ENCODE data around the gene ASIC3. TPM values are rescaled to one million over a fixed set of nuclear protein-coding genes. Genes with fewer than 3 reads are reported as not detected.

ASIC3 gene
- total RNA-seq, 2 experiments from 2014 or later: 2.8 to 3.2 TPM

DNA sequence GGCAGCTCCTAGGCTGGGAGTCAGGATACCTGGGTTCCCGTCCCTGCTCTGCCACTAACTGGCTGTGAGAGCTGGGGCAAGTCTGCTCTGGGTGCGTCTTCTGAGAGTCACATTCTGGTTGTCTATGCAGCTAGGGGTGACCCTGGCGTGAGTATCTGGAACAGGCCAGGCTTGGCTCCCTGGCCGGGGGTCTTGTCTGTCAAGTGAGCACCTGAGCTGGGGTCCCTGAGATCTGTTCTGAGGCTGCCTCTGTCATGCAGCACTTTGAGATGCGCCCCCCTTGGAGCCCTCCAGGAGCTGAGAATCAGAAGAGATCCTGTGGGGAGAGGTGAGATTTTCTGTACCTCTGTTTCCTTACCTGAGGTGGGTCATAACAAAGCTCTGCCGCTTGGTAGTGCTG is 45.4 kb downstream of the ASIC3 start:
- H3K9me3 Mint-ChIP-seq (ENCODE audit: insufficient read depth): no peaks in the 10 kb centered on the region
- ATAC-seq (no peak), DNase-seq (no peak)
- H3K36me3 Mint-ChIP-seq (ENCODE audit: low read depth): no peaks in the 10 kb centered on the region
- H3K27me3 Mint-ChIP-seq (ENCODE audit: low read depth): peaks cover 7% of the 10 kb centered on the region
- CTCF ChIA-PET: interaction anchor here (1.0 kb wide), 1 partner anchor 17 kb away, joined by 4 read pairs; no protein-coding TSS in a partner anchor
- peaks cover 4% of the 10 kb centered on the region for H3K4me1 Mint-ChIP-seq (ENCODE audit: low read depth)
- no peak overlapping the region for H3K4me3 Mint-ChIP-seq
- POLR2A ChIA-PET: no interaction called here
- H3K27ac Mint-ChIP-seq: no peak overlapping the region

DNA sequence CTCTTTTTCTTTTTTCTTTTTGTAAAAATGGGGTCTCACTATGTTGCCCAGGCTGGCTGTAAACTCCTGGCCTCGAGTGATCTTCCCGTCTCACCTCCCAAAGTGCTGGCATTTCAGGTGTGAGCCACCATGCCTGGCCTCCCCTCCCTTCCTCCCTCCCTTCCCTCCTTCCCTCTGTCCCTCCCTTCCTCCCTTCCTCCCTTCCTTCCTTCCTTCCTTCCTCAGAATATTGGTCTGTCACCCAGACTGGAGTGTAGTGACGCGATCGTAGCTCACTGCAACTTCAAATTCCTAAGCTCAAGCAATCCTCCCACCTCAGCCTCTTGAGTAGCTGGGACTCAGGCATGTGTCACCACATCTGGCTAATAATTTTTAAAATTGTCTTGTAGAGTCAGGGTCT is 46.3 kb downstream of the ASIC3 start:
- Mint-ChIP-seq H3K36me3 (ENCODE audit: low read depth) (no peaks in the 10 kb centered on the region), H3K9me3 (ENCODE audit: insufficient read depth) (no peaks in the 10 kb centered on the region), H3K27ac (no peak overlapping the region), H3K4me3 (no peak overlapping the region), H3K27me3 (ENCODE audit: low read depth) (no peaks in the 10 kb centered on the region), H3K4me1 (ENCODE audit: low read depth) (no peaks in the 10 kb centered on the region)
- POLR2A ChIA-PET: no interaction called here
- ATAC-seq: no peak
- no peak for DNase-seq
- CTCF ChIA-PET: interaction anchor here (1.0 kb wide), 1 partner anchor 16 kb away, joined by 4 read pairs; no protein-coding TSS in a partner anchor

DNA sequence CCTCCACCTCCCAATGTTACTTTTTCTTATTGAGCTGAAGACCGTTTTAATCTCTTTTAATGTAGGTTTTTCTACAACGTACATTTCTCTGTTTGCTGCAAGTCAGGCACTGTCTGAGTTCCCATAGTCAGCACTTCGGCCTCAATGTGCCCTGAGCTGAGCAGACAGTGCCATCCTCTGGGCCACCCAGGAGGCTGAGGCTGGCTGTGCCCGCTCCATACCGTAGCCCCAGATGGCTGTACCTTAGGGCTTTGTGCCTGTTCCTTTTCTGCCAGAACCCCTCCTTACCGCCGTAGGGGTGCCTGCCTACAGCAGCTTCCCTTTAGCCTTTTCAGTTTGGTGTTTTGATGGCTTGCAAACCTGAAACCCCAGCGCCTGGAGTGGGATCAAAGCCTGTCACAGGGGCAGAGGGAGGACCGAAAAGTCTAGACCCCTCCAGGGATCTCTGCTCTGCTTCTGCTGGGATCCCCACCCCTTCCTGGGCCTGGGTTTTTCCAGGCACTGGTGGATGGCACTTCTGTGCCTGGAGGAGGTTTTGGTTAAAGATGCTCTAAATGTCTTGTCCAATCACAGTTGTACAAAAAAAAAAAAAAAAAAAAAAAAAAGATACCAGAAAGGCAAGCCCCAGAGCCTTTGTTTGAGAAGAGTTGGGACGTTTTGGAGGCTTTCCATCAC is 46.9 kb downstream of the ASIC3 start:
- POLR2A ChIA-PET: no interaction called here
- no peak overlapping the region for H3K27ac Mint-ChIP-seq

GRCh38 chr7:151095828-151096475 is 47.6 kb downstream of the ASIC3 start:
- no peak for ATAC-seq
- DNase-seq: no peak
- CTCF ChIA-PET: interaction anchor here (0.9 kb wide), 1 partner anchor 197 kb away, joined by 3 read pairs; no protein-coding TSS in a partner anchor
- Mint-ChIP-seq H3K36me3 (ENCODE audit: low read depth) (no peaks in the 10 kb centered on the region), H3K9me3 (ENCODE audit: insufficient read depth) (no peaks in the 10 kb centered on the region), H3K4me3 (no peak overlapping the region), H3K27ac (no peak overlapping the region), H3K4me1 (ENCODE audit: low read depth) (no peaks in the 10 kb centered on the region), H3K27me3 (ENCODE audit: low read depth) (no peaks in the 10 kb centered on the region)
- POLR2A ChIA-PET: no interaction called here

More for the DNA sequence above, 46.9 kb downstream of the ASIC3 start:
- CTCF ChIA-PET: interaction anchor here (0.9 kb wide), 1 partner anchor 197 kb away, joined by 3 read pairs; no protein-coding TSS in a partner anchor
- Mint-ChIP-seq H3K36me3 (ENCODE audit: low read depth) (no peaks in the 10 kb centered on the region), H3K27me3 (ENCODE audit: low read depth) (no peaks in the 10 kb centered on the region), H3K9me3 (ENCODE audit: insufficient read depth) (no peaks in the 10 kb centered on the region), H3K4me1 (ENCODE audit: low read depth) (no peaks in the 10 kb centered on the region), H3K4me3 (no peak overlapping the region)
- ATAC-seq: peak; percentile 35
- no peak for DNase-seq

DNA sequence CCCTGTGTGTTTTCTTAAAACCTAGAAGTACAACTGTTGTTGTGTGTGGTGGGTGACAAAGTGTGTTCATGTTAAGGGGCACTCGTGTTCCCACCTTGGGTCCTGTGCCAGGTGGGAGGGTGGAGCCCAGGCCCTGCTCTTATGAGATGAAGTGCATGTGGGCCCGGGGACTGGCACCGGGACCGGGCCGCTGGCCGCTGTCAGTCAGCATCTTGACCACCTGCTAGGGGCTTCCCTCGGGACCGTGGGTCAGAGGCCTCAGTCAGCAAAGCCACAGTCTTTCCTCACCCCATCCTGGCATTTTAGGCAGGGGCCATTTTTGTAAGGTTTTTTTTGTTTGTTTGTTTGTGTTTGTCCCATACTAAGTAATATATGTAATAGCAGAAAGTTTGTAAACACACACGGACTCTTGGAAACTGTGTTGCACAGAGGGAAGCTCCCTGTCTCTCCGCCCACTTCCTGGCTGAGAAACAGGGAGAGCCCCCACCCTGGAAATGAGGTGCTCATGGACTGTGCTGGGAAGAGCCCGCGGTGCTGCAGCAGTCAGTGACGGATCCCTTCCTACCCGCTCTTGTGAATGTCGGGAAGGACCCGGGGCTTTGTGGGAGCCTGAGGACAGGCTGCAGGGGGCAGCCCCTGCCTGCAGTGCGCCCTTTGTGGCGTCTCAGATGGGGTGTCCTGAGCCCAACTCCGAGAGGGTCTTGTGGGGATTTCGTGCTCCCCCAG is 51.3 kb downstream of the ASIC3 start:
- peaks cover 4% of the 10 kb centered on the region for H3K27me3 Mint-ChIP-seq (ENCODE audit: low read depth)

DNA sequence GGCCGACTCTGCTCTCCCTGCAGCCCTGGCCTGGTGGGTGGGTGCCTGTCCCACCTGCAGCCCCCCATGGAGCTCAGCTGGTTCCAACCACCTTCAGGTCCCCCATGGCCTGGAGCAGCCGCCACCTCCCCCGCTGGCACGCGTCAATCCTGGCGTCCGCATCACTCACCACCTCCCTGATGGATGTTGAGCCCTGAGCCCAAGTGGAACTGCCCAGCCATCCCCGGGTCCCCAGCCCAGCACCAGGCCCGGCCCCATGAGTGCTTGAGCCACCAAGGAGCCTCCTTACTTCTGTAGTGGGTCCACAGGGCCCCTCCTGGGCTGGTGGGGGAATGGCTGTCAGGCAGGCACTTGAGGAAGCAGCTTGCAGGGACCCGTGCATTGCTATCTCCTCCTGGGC is 52.6 kb downstream of the ASIC3 start:
- CTCF ChIA-PET: interaction anchor here (1.1 kb wide), 1 partner anchor 10 kb away, joined by 4 read pairs; no protein-coding TSS in a partner anchor

More for the DNA sequence above, 51.3 kb downstream of the ASIC3 start:
- DNase-seq: no peak
- Mint-ChIP-seq H3K27ac (no peak overlapping the region), H3K9me3 (ENCODE audit: insufficient read depth) (no peaks in the 10 kb centered on the region), H3K4me1 (ENCODE audit: low read depth) (no peaks in the 10 kb centered on the region), H3K4me3 (no peak overlapping the region), H3K36me3 (ENCODE audit: low read depth) (no peaks in the 10 kb centered on the region)
- POLR2A ChIA-PET: no interaction called here
- CTCF ChIA-PET: no interaction called here
- ATAC-seq: no peak

DNA sequence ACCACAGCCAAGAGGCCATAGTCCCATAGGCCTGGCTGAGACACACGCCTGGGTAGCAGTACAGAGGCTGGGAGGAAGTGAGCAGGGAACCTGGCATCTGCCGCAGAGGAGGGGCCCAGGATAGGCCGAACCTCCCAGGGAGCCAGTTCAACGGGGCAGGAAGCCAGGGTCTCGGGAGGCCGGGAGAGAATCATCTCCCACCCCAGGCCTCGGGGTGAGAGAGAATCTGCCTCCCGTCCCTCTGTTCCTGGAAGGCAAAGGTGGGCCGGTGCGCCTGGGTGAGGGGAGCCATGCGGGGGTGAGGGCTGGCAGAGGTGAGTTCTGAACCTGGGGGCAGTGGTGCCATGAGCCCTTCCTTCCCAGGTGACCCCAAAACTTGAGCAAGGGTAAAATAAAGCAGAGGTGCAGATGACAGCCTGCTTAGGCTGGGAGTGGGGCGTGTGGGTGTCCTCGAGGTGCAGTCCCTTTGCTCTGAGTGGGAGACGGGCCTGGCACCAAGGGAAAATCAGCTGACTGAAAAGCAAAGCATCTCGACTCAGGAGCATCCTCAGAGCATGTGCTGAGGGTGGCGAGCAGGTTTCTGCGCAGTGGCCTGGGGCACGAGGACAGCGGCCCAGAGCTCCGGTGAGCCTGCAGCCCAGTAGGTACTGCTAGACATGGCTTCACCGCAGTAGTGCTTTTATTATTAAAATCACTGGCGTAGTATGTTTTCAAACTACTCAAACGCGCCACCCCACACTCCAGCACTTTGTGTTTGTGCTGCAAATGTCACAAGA is 53.5 kb downstream of the ASIC3 start:
- ATAC-seq (no peak), DNase-seq (no peak)
- H3K27ac Mint-ChIP-seq: no peak overlapping the region
- POLR2A ChIA-PET: no interaction called here
- H3K36me3 Mint-ChIP-seq (ENCODE audit: low read depth): no peaks in the 10 kb centered on the region
- no peak overlapping the region for H3K4me3 Mint-ChIP-seq
- no peaks in the 10 kb centered on the region for H3K9me3 Mint-ChIP-seq (ENCODE audit: insufficient read depth)
- H3K4me1 Mint-ChIP-seq (ENCODE audit: low read depth): peaks cover 3% of the 10 kb centered on the region
- CTCF ChIA-PET: no interaction called here
- H3K27me3 Mint-ChIP-seq (ENCODE audit: low read depth): peaks cover 4% of the 10 kb centered on the region

More for the DNA sequence above, 52.6 kb downstream of the ASIC3 start:
- Mint-ChIP-seq H3K4me1 (ENCODE audit: low read depth) (peaks cover 3% of the 10 kb centered on the region), H3K9me3 (ENCODE audit: insufficient read depth) (no peaks in the 10 kb centered on the region), H3K27me3 (ENCODE audit: low read depth) (peaks cover 4% of the 10 kb centered on the region), H3K36me3 (ENCODE audit: low read depth) (no peaks in the 10 kb centered on the region), H3K27ac (no peak overlapping the region), H3K4me3 (no peak overlapping the region)
- POLR2A ChIA-PET: no interaction called here
- no peak for ATAC-seq
- DNase-seq: no peak

Other genes starting within 250 kb of the ASIC3 start
- not detected for gene TMEM176B, start 248.2 kb upstream of the ASIC3 start, total RNA-seq
- not detected for gene TMEM176A, start 247.8 kb upstream of the ASIC3 start, total RNA-seq
- gene AOC1, start 196.0 kb upstream of the ASIC3 start, total RNA-seq: not detected
- not detected for gene KCNH2, start 70.2 kb upstream of the ASIC3 start, total RNA-seq
- 10 to 100 TPM; 12.2 to 13.8 TPM for gene NOS3, start 57.5 kb upstream of the ASIC3 start, total RNA-seq
- gene ATG9B, start 24.0 kb upstream of the ASIC3 start, total RNA-seq: 1 to 10 TPM; 6.8 to 7.4 TPM
- gene ABCB8, start 20.1 kb upstream of the ASIC3 start, total RNA-seq: 10 to 100 TPM; 48.0 to 49.5 TPM
- gene CDK5, start 9.4 kb downstream of the ASIC3 start, total RNA-seq: 10 to 100 TPM; 20.3 to 21.0 TPM
- 100 to 1,000 TPM; 107 to 112 TPM for gene SLC4A2, start 11.1 kb downstream of the ASIC3 start, total RNA-seq
- gene FASTK, start 32.3 kb downstream of the ASIC3 start, total RNA-seq: 10 to 100 TPM; 81.8 to 88.1 TPM
- gene TMUB1, start 35.0 kb downstream of the ASIC3 start, total RNA-seq: 10 to 100 TPM; 76.7 to 82.6 TPM
- 10 to 100 TPM; 12.1 to 12.6 TPM for gene AGAP3, start 37.9 kb downstream of the ASIC3 start, total RNA-seq
- gene GBX1, start 119.2 kb downstream of the ASIC3 start, total RNA-seq: not detected
- not detected for gene ASB10, start 138.7 kb downstream of the ASIC3 start, total RNA-seq
- gene H2BK1, start 162.0 kb downstream of the ASIC3 start, total RNA-seq: under 1 TPM in 1 of 2 experiments, not detected in 1; 0.76 TPM
- 10 to 100 TPM; 38.2 to 45.9 TPM for gene ABCF2, start 178.7 kb downstream of the ASIC3 start, total RNA-seq
- 10 to 100 TPM; 34.7 to 36.1 TPM for gene CHPF2, start 184.0 kb downstream of the ASIC3 start, total RNA-seq
- gene SMARCD3, start 200.2 kb downstream of the ASIC3 start, total RNA-seq: 1 to 10 TPM; 4.2 to 4.7 TPM

Measured in activated CD8-positive, alpha-beta T cell treated with anti-CD3 and anti-CD28 coated beads, Interleukin-2, amount 10 ng/mL, durations not matched to agents 7 days and 5 days (primary cell).